ENCODE results near the gene DIS3L2.

DNA sequence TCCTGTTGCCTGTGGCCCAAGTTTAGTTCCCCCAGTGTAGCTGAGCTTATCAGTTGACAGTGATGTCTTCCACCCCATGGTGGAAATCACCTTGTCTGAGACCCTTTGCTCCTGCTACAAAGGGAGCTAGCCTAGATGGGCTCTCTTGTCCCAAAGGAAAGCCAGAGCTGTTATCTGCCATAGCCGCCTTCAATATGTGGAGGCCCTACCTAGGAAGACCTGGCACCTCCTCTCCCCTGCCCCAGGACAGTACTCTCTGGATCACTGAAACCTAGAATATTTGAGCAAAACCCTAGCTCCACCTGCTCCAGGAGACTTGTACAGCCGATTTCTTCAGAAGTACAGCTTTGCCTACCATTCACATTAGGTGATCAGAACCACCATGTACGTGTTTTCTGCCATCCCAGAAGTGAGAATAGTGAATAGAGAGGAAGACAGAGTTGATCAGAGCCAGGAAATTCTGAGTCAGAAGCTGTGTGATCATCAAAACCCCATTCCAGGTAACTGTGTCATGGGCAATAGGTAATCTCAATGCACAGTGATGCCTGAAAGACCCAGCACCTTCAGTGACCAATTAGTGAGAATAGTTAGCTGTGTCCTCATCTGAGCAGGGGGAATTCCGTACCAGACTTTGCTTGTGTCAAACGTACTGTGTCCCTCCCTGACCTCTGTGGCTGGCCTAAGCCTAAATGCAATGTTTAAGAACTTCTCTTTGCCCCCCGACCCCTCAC is 278.6 kb downstream of the DIS3L2 start:
- TF ChIP-seq, protein P1, sequence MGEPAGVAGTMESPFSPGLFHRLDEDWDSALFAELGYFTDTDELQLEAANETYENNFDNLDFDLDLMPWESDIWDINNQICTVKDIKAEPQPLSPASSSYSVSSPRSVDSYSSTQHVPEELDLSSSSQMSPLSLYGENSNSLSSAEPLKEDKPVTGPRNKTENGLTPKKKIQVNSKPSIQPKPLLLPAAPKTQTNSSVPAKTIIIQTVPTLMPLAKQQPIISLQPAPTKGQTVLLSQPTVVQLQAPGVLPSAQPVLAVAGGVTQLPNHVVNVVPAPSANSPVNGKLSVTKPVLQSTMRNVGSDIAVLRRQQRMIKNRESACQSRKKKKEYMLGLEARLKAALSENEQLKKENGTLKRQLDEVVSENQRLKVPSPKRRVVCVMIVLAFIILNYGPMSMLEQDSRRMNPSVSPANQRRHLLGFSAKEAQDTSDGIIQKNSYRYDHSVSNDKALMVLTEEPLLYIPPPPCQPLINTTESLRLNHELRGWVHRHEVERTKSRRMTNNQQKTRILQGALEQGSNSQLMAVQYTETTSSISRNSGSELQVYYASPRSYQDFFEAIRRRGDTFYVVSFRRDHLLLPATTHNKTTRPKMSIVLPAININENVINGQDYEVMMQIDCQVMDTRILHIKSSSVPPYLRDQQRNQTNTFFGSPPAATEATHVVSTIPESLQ (CRISPR knock-in tag; IDR thresholded peaks at IDR 0.05), result no peak
- TF ChIP-seq SMAD3 (CRISPR knock-in tag; IDR thresholded peaks at IDR 0.05; ENCODE audit: borderline replicate concordance), result no peak
- TF ChIP-seq SP1 (CRISPR knock-in tag; conservative IDR thresholded peaks at IDR 0.05), result no peak
- TF ChIP-seq, protein P2, sequence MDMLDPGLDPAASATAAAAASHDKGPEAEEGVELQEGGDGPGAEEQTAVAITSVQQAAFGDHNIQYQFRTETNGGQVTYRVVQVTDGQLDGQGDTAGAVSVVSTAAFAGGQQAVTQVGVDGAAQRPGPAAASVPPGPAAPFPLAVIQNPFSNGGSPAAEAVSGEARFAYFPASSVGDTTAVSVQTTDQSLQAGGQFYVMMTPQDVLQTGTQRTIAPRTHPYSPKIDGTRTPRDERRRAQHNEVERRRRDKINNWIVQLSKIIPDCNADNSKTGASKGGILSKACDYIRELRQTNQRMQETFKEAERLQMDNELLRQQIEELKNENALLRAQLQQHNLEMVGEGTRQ (CRISPR knock-in tag; IDR thresholded peaks at IDR 0.05), result no peak
- no peak for TF ChIP-seq RELA (CRISPR knock-in tag; IDR thresholded peaks at IDR 0.05; ENCODE audit: borderline replicate concordance)
- no peak for TF ChIP-seq ZBTB21 (CRISPR knock-in tag; IDR thresholded peaks at IDR 0.05; ENCODE audit: borderline replicate concordance)
- no peak for TF ChIP-seq ZNF138 (CRISPR knock-in tag; conservative IDR thresholded peaks at IDR 0.05)
- TF ChIP-seq, protein P3, sequence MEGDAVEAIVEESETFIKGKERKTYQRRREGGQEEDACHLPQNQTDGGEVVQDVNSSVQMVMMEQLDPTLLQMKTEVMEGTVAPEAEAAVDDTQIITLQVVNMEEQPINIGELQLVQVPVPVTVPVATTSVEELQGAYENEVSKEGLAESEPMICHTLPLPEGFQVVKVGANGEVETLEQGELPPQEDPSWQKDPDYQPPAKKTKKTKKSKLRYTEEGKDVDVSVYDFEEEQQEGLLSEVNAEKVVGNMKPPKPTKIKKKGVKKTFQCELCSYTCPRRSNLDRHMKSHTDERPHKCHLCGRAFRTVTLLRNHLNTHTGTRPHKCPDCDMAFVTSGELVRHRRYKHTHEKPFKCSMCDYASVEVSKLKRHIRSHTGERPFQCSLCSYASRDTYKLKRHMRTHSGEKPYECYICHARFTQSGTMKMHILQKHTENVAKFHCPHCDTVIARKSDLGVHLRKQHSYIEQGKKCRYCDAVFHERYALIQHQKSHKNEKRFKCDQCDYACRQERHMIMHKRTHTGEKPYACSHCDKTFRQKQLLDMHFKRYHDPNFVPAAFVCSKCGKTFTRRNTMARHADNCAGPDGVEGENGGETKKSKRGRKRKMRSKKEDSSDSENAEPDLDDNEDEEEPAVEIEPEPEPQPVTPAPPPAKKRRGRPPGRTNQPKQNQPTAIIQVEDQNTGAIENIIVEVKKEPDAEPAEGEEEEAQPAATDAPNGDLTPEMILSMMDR (IDR thresholded peaks at IDR 0.05), result no peak
- TF ChIP-seq NR2C2 (CRISPR knock-in tag; IDR thresholded peaks at IDR 0.05), result no peak
- TF ChIP-seq AFF4 (CRISPR knock-in tag; IDR thresholded peaks at IDR 0.05; ENCODE audit: borderline replicate concordance), result no peak
- no peak for TF ChIP-seq RORB (CRISPR knock-in tag; IDR thresholded peaks at IDR 0.05)
- no peak for TF ChIP-seq ATF1 (CRISPR knock-in tag; IDR thresholded peaks at IDR 0.05)
- no peak for TF ChIP-seq E2F4 (CRISPR knock-in tag; IDR thresholded peaks at IDR 0.05; ENCODE audit: borderline replicate concordance, low read depth)
- no peak for TF ChIP-seq GTF2I (CRISPR knock-in tag; conservative IDR thresholded peaks at IDR 0.05)

Measured in WTC11 (cell line).